T-helper 2 cell treated with Interferon-gamma antibody and Interleukin-4, amounts not matched to agents 5 μg/mL and 100 μg/mL, for 36 hours (primary cell): ENCODE data around the gene MYO15B.

Experiments used
- DNase-seq: peaks from one replicate; pipeline ENCODE4 v3.0.0; 2021; ENCODE audit warnings: low spot score
- H3K27ac Mint-ChIP-seq: one replicate; pipeline ENCODE4 v1.8.0; 2021; ENCODE audit warnings: mild to moderate bottlenecking, mixed read lengths
- H3K27me3 Mint-ChIP-seq: one replicate; pipeline ENCODE4 v1.8.0; 2021; ENCODE audit warnings: low read depth, mixed read lengths
- H3K36me3 Mint-ChIP-seq: one replicate; pipeline ENCODE4 v1.8.0; 2021; ENCODE audit warnings: low read depth, mixed read lengths
- H3K4me1 Mint-ChIP-seq: one replicate; pipeline ENCODE4 v1.8.0; 2021; ENCODE audit warnings: low read depth, mixed read lengths
- H3K4me3 Mint-ChIP-seq: one replicate; pipeline ENCODE4 v1.8.0; 2022; ENCODE audit warnings: mild to moderate bottlenecking, moderate library complexity, mixed read lengths
- H3K9me3 Mint-ChIP-seq: one replicate; pipeline ENCODE4 v1.8.0; 2021; ENCODE audit warnings: mixed read lengths

MYO15B gene

GRCh38 chr17:75552425-75553294, 34.9 kb upstream of the MYO15B start:
- no peak for DNase-seq
- Mint-ChIP-seq H3K4me3 (no peak overlapping the region), H3K4me1 (no peaks in the 10 kb centered on the region), H3K36me3 (no peaks in the 10 kb centered on the region), H3K9me3 (no peaks in the 10 kb centered on the region), H3K27ac (no peak overlapping the region), H3K27me3 (no peaks in the 10 kb centered on the region)

- Mint-ChIP-seq H3K9me3 (no peaks in the 10 kb centered on the region), H3K27me3 (no peaks in the 10 kb centered on the region), H3K4me3 (no peak overlapping the region), H3K27ac (no peak overlapping the region), H3K4me1 (no peaks in the 10 kb centered on the region), H3K36me3 (no peaks in the 10 kb centered on the region)
- DNase-seq: no peak
These were observed 34.1 kb upstream of the MYO15B start for GRCh38 chr17:75553295-75554110.

GRCh38 chr17:75555679-75556153, 31.9 kb upstream of the MYO15B start:
- H3K4me3 Mint-ChIP-seq: no peak overlapping the region
- H3K36me3 Mint-ChIP-seq: no peaks in the 10 kb centered on the region
- H3K9me3 Mint-ChIP-seq: no peaks in the 10 kb centered on the region
- H3K27me3 Mint-ChIP-seq: no peaks in the 10 kb centered on the region
- no peak for DNase-seq
- no peaks in the 10 kb centered on the region for H3K4me1 Mint-ChIP-seq
- H3K27ac Mint-ChIP-seq: no peak overlapping the region

GRCh38 chr17:75557075-75557851, 30.3 kb upstream of the MYO15B start:
- DNase-seq: no peak
- Mint-ChIP-seq H3K9me3 (no peaks in the 10 kb centered on the region), H3K27me3 (no peaks in the 10 kb centered on the region)

GRCh38 chr17:75557852-75558665, 29.5 kb upstream of the MYO15B start:
- DNase-seq: no peak
- Mint-ChIP-seq H3K36me3 (no peaks in the 10 kb centered on the region), H3K4me1 (no peaks in the 10 kb centered on the region), H3K27me3 (no peaks in the 10 kb centered on the region), H3K27ac (no peak overlapping the region), H3K4me3 (no peak overlapping the region), H3K9me3 (no peaks in the 10 kb centered on the region)

More at GRCh38 chr17:75557075-75557851, 30.3 kb upstream of the MYO15B start:
- H3K36me3 Mint-ChIP-seq: no peaks in the 10 kb centered on the region
- H3K27ac Mint-ChIP-seq: no peak overlapping the region
- no peak overlapping the region for H3K4me3 Mint-ChIP-seq
- no peaks in the 10 kb centered on the region for H3K4me1 Mint-ChIP-seq

- Mint-ChIP-seq H3K4me1 (no peaks in the 10 kb centered on the region), H3K36me3 (no peaks in the 10 kb centered on the region), H3K27ac (no peak overlapping the region), H3K27me3 (no peaks in the 10 kb centered on the region), H3K4me3 (no peak overlapping the region), H3K9me3 (no peaks in the 10 kb centered on the region)
- DNase-seq: no peak
These were observed 28.7 kb upstream of the MYO15B start for GRCh38 chr17:75558666-75559530.

- Mint-ChIP-seq H3K9me3 (no peaks in the 10 kb centered on the region), H3K27me3 (no peaks in the 10 kb centered on the region), H3K36me3 (no peaks in the 10 kb centered on the region), H3K27ac (no peak overlapping the region), H3K4me3 (no peak overlapping the region), H3K4me1 (no peaks in the 10 kb centered on the region)
- DNase-seq: no peak
These were observed 27.6 kb upstream of the MYO15B start for GRCh38 chr17:75559958-75560533.

- Mint-ChIP-seq H3K4me1 (no peaks in the 10 kb centered on the region), H3K27ac (no peak overlapping the region), H3K4me3 (no peak overlapping the region), H3K9me3 (no peaks in the 10 kb centered on the region), H3K36me3 (no peaks in the 10 kb centered on the region), H3K27me3 (no peaks in the 10 kb centered on the region)
- DNase-seq: no peak
These were observed 25.5 kb upstream of the MYO15B start for GRCh38 chr17:75561927-75562603.

GRCh38 chr17:75563063-75563758, 24.4 kb upstream of the MYO15B start:
- no peaks in the 10 kb centered on the region for H3K27me3 Mint-ChIP-seq
- H3K27ac Mint-ChIP-seq: no peak overlapping the region
- no peaks in the 10 kb centered on the region for H3K9me3 Mint-ChIP-seq

GRCh38 chr17:75564195-75564594, 23.4 kb upstream of the MYO15B start:
- Mint-ChIP-seq H3K27ac (no peak overlapping the region), H3K36me3 (no peaks in the 10 kb centered on the region)

More at GRCh38 chr17:75563063-75563758, 24.4 kb upstream of the MYO15B start:
- H3K36me3 Mint-ChIP-seq: no peaks in the 10 kb centered on the region
- H3K4me1 Mint-ChIP-seq: no peaks in the 10 kb centered on the region
- DNase-seq: no peak
- no peak overlapping the region for H3K4me3 Mint-ChIP-seq

GRCh38 chr17:75565066-75565465, 22.5 kb upstream of the MYO15B start:
- H3K4me1 Mint-ChIP-seq: no peaks in the 10 kb centered on the region
- H3K36me3 Mint-ChIP-seq: no peaks in the 10 kb centered on the region
- H3K27ac Mint-ChIP-seq: no peak overlapping the region
- H3K9me3 Mint-ChIP-seq: no peaks in the 10 kb centered on the region
- no peak overlapping the region for H3K4me3 Mint-ChIP-seq
- H3K27me3 Mint-ChIP-seq: no peaks in the 10 kb centered on the region
- no peak for DNase-seq

More at GRCh38 chr17:75564195-75564594, 23.4 kb upstream of the MYO15B start:
- H3K4me1 Mint-ChIP-seq: no peaks in the 10 kb centered on the region
- no peak overlapping the region for H3K4me3 Mint-ChIP-seq
- no peaks in the 10 kb centered on the region for H3K9me3 Mint-ChIP-seq
- no peak for DNase-seq
- no peaks in the 10 kb centered on the region for H3K27me3 Mint-ChIP-seq
